ENCODE data around the gene LINC00237. TPM values are rescaled to one million over a fixed set of nuclear protein-coding genes. Genes with fewer than 3 reads are reported as not detected.

LINC00237 gene
- total and polyA plus RNA-seq, 8 donors: 0.92 TPM; not detected in 7

DNA sequence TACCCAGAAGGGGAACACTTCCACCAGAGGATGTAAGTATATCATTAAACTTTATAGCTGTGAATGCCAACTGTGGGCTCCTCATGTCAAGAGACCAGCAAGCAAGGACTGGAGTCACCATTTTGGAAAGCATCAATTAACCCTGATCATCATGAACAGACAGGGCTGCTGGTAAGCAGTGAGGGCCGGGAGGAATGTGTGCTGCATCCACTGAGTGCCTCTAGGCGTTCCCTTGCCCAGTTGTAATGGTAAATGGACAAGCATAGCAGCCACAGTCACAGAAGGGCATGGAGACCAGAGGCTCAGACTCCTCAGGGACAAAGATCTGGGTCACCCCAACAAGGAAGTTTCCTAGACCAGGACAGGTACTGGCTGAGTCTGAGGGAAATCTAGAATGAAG lies 23.6 kb downstream of the LINC00237 start:
- H3K27me3 ChIP-seq: peaks cover 0 to 6% (median 0%) of the 10 kb centered on the region in 4 donors
- no peak overlapping the region for H3K27ac ChIP-seq
- FAIRE-seq (no peak), DNase-seq (no peak), ATAC-seq (no peak)
- H3K9me3 ChIP-seq: no peaks in the 10 kb centered on the region
- intact Hi-C loops (cut with DNase I): no loop called here
- WGBS, 2 donors: 35 to 49% methylated on average over 2 of the region's 2 CpGs
- H3K4me1 ChIP-seq: no peaks in the 10 kb centered on the region
- H3K4me3 ChIP-seq: no peak overlapping the region
- no peaks in the 10 kb centered on the region for H3K36me3 ChIP-seq
- TF ChIP-seq, protein P1, sequence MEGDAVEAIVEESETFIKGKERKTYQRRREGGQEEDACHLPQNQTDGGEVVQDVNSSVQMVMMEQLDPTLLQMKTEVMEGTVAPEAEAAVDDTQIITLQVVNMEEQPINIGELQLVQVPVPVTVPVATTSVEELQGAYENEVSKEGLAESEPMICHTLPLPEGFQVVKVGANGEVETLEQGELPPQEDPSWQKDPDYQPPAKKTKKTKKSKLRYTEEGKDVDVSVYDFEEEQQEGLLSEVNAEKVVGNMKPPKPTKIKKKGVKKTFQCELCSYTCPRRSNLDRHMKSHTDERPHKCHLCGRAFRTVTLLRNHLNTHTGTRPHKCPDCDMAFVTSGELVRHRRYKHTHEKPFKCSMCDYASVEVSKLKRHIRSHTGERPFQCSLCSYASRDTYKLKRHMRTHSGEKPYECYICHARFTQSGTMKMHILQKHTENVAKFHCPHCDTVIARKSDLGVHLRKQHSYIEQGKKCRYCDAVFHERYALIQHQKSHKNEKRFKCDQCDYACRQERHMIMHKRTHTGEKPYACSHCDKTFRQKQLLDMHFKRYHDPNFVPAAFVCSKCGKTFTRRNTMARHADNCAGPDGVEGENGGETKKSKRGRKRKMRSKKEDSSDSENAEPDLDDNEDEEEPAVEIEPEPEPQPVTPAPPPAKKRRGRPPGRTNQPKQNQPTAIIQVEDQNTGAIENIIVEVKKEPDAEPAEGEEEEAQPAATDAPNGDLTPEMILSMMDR (IDR thresholded peaks at IDR 0.05): no peak

- 43 to 53% methylated on average over 4 of the region's 4 CpGs for WGBS, 2 donors
- FAIRE-seq (no peak), ATAC-seq (no peak), DNase-seq (no peak)
- intact Hi-C loops (cut with DNase I): no loop called here
- no peak overlapping the region for H3K4me3 ChIP-seq
- TF ChIP-seq, protein P1 (IDR thresholded peaks at IDR 0.05): no peak
- no peaks in the 10 kb centered on the region for H3K27me3 ChIP-seq
- H3K36me3 ChIP-seq: no peaks in the 10 kb centered on the region
- no peaks in the 10 kb centered on the region for H3K4me1 ChIP-seq
- H3K27ac ChIP-seq: no peak overlapping the region
- H3K9me3 ChIP-seq: no peaks in the 10 kb centered on the region
Measured at GRCh38 chr20:21077809-21078345, 28.3 kb downstream of the LINC00237 start.

- no peaks in the 10 kb centered on the region for H3K9me3 ChIP-seq
- intact Hi-C loops (cut with DNase I): no loop called here
- no peaks in the 10 kb centered on the region for H3K27me3 ChIP-seq
- no peak for DNase-seq
- WGBS, 2 donors: 45 to 67% methylated on average over 3 of the region's 3 CpGs
- no peaks in the 10 kb centered on the region for H3K4me1 ChIP-seq
- TF ChIP-seq, protein P1 (IDR thresholded peaks at IDR 0.05): no peak
- H3K4me3 ChIP-seq: no peak overlapping the region
- no peak overlapping the region for H3K27ac ChIP-seq
- no peaks in the 10 kb centered on the region for H3K36me3 ChIP-seq
- no peak for FAIRE-seq
- ATAC-seq: no peak
Measured at GRCh38 chr20:21076073-21076472, 30.1 kb downstream of the LINC00237 start.

- H3K27me3 ChIP-seq: no peaks in the 10 kb centered on the region
- TF ChIP-seq, protein P1 (IDR thresholded peaks at IDR 0.05): no peak
- FAIRE-seq: no peak
Measured at GRCh38 chr20:21075471-21075870, 30.7 kb downstream of the LINC00237 start.

DNA sequence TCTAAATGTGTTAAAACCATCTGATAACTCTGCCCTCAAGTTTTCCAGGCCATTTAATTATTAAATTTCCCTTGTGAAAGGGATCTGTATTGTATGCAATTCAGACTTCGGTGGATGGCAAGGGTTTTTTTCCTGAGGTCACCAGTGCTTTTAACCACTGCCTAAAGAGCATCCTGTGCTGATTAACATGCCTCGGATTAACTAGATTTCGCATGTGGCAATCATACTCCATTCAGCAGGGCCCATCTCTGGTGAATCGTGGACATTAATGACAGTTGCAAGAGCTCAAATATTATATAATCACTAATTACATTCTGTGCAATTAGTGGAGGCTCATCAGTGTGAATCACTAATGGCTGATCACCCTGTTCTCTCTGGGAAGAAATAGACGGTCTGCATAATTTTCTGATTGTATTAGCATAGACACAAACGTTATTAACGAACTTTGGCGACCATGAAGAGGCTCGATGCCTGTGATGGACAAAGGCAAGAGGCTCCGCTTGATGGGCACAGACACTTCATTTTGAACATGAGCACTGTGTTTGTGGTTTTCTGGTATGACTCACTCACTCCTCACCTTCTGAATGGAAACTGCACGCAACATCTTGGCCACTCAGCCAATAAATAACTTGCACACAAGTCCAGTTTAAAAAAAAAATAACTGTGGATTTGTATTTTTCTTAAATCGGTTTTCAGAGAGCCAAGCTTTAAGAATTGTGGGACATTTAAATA lies 31.4 kb downstream of the LINC00237 start:
- Histone ChIP-seq H3K4me3 (no peak overlapping the region), H3K27ac (no peak overlapping the region), H3K4me1 (no peaks in the 10 kb centered on the region), H3K9me3 (no peaks in the 10 kb centered on the region), H3K36me3 (no peaks in the 10 kb centered on the region), H3K27me3 (no peaks in the 10 kb centered on the region)
- ATAC-seq: no peak
- intact Hi-C loops (cut with DNase I): no loop called here
- WGBS, 2 donors: 62 to 70% methylated on average over 12 of the region's 12 CpGs
- TF ChIP-seq, protein P1 (IDR thresholded peaks at IDR 0.05): no peak
- no peak for DNase-seq
- no peak for FAIRE-seq

More at GRCh38 chr20:21075471-21075870, 30.7 kb downstream of the LINC00237 start:
- intact Hi-C loops (cut with DNase I): no loop called here
- no peak for ATAC-seq
- Histone ChIP-seq H3K36me3 (no peaks in the 10 kb centered on the region), H3K9me3 (no peaks in the 10 kb centered on the region), H3K27ac (no peak overlapping the region), H3K4me3 (no peak overlapping the region), H3K4me1 (no peaks in the 10 kb centered on the region)
- DNase-seq: no peak
- 84 to 85% methylated on average over 6 of the region's 6 CpGs for WGBS, 2 donors
